NAMALWA (cell line): ENCODE measurements around the gene SERINC2.
"Not testable (repeated sequence)": the region's sequence is repeated elsewhere in the genome, so short reads cannot be mapped to it uniquely, and the experiment has no call there.

Experiments used
- DNase-seq: peaks from one replicate; pipeline ENCODE4 v3.0.0-alpha.2; 2015; ENCODE audit warnings: low spot score

Gene SERINC2

DNA sequence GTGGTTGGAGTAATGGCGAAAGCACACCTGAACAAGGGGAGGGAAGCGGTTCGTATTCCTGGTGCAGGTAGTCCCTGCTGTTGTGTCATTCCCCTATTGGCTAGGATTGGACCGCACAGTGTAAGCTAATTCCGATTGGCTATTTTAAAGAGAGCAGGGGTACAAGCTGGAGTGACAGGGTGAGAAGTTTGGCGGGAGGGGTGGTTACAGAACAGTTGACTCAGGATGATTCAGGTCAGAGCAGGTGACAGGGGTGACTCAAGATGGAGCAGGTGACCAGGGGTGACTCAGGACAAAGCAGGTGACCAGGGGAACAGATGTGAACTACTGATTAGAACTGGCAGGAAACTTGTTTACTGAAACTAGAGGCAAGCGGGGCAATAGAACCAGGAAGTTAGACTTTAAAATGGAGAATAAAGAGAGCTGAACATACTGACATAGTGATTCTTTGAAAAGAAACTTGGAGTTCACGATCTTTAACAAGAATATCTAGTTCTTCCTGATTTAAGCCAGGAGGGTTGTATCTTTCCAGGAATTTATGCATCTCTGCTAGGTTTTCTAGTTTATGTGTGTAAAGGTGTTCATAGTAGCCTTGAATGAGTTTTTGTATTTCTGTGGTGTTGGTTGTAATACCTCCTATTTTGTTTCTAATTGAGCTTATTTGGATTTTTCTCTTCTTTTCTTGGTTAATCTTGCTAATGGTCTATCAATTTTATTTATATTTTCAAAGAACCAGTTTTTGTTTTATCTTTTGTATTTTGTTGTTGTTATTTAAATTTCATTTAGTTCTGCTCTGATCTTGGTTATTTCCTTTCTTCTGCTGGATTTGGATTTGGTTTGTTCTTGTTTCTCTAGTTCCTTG lies 58.7 kb downstream of the SERINC2 start:
- DNase-seq = peak; percentile 17

DNA sequence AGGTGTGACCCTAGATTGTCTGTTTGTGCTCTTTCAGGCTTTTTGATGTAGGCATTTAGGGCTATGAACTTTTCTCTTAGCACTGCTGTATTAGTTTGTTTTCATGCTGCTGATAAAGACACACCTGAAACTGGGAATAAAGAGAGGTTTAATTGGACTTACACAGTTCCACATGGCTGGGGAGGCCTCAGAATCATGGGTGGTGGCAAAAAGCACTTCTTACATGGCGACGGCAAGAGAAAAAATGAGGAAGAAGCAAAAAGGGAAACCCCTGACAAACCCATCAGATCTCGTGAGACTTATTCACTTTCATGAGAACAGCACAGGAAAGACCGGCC lies 59.3 kb downstream of the SERINC2 start:
- DNase-seq = peak; percentile 54

DNA sequence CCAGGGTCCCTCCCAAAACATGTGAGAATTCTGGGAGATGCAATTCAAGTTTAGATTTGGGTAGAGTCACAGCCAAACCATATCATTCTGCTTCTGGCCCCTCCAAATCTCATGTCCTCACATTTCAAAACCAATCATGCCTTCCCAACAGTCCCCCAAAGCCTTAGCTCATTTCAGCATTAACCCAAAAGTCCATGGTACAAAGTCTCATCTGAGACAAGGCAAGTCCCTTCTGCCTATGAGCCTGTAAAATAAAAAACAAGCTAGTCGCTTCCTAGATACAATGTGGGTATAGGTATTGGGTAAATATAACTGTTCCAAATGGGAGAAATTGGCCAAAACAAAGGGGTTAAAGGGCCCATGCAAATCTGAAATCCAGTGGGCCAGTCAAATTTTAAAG lies 59.7 kb downstream of the SERINC2 start:
- DNase-seq = not testable (repeated sequence)

DNA sequence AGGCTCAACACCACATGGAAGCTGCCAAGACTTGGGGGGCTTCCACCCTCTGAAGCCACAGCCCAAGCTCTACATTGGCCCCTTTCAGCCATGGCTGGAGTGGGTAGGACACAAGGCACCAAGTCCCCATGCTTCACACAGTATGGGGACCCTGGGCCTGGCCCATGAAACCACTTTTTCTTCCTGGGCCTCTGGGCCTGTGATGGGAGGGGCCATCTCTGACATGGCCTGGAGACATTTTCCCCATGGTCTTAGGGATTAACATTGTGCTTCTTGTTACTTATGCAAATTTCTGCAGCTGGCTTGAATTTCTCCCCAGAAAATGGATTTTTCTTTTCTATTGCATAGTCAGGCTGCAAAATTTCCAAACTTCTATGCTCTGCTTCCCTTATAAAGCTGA lies 60.5 kb downstream of the SERINC2 start:
- DNase-seq = not testable (repeated sequence)

DNA sequence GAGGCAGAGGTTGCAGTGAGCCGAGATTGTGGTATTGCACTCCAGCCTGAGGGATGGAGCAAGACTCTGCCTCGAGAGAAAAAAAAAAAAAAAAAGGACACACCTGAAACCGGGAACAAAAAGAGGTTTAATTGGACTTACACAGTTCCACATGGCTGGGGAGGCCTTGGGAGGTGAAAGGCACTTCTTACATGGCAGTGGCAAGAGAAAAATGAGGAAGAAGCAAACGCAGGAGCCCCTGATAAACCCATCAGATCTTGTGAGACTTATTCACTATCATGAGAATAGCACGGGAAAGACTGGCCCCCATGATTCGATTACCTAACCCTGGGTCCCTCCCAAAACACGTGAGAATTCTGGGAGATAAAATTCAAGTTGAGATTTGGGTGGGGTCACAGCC lies 61.6 kb downstream of the SERINC2 start:
- not testable (repeated sequence) for DNase-seq

DNA sequence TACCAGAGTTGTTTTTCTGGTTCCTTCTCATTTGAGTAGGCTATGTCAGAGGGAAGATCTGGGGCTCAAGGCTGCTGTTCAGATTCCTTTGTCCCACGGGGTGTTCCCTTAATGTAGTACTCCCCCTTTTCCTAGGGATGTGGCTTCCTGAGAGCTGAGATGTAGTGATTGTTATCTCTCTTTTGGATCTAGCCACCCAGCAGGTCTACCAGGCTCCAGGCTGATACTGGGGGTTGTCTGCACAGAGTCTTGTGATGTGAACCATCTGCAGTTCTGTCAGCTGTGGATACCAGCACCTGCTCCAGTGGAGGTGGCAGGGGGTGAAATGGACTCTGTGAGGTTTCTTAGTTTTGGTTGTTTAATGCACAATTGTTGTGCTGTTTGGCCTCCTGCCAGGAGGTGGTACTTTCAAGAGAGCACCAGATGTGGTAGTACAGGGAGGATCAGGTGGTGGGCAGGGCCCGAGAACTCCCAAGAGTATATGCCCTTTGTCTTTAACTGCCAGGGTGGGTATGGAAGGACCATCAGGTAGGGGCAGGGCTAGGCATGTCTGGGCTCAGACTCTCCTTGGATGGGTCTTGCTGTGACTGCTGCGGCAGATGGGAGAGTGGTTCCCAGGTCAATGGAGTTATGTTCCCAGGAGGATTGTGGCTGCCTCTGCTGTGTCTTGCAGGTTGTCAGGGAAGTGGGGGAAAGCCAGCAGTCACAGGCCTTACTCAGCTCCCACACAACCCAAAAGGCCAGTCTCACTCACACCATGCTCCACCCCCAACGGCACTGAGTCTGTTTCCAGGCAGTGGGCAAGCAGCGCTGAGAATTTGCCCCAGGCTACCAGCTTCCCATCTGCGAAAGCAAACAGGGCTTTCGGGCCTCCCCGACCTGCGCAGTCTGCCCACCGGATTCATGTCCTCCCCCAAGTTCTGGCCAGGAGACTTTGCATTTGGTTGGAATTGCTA lies 64.2 kb downstream of the SERINC2 start:
- peak; percentile 92 for DNase-seq

DNA sequence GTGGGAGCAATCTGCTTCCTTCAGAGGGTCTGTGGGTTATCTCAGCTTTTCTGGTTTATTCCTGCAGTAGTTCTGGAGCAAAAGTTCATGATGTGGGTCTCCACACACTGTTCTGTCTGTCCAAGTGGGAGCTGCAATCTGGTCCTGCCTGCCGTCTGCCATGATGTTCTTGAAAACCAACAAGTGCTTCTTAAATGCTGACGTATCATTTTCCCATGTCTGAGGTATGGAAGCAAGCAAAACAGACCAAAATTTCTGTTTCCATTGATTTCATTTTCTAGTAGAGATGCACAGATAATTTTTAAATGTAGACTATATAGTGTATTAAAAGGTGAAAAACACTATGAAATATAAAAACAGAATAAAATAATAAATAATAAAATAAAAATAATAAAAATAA lies 65.2 kb downstream of the SERINC2 start:
- DNase-seq = no peak

DNA sequence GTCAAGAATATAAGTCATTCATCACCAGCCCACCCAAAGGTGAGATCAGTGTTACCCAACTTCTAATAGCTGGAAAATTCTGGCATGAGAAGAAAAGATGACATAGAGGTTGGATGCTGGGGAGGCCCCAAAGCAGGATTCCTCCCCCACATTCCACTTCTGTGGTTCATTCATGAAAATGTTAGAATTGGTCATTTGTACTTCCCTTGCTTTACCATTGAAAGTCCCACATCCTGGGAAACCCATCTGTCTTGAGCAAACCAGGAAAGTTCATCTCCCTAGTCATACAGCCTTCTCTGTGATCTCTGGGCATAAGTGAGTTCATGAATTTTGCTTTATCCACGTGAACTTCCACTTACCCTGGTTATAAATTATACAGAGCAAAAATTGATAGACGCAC lies 66.8 kb downstream of the SERINC2 start:
- no peak for DNase-seq

DNA sequence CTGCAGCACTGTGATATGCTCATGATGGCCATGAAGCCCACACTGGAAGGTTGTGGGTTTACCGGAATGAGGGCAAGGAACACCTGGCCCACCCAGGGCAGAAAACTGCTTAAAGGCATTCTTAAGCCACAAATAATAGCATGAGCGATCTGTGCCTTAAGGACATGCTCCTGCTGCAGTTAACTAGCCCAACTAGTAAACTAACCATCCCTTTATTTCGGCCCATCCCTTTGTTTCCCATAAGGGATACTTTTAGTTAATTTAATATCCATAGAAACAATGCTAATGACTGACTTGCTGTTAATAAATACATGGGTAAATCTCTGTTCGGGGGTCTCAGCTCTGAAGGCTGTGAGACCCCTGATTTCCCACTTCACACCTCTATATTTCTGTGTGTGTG lies 67.4 kb downstream of the SERINC2 start:
- DNase-seq = not testable (repeated sequence)

DNA sequence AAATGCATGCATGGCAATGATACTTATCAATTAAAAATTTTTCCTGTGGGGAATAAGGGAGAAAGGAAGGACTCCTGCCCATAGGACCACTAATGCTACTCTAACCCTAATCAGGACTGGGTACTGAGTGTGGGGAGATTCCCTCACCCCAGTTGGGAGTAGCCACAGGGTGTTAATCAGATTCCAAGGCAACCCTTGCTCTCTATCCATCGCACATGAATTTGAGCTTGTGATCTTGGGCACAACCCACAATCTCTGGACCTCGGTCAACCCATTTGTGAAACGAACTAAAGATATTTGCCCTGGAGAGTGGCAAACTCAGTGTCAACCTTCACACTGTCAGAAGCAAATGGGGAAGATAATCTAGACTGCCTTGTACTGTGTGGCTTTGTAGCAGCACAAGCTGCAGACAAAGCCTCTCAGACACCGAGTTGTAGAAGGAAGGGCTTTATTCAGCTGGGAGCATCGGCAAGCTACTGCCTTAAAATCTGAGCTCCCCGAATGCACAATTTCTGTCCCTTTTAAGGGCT lies 69.5 kb downstream of the SERINC2 start:
- DNase-seq = peak; percentile 33

DNA sequence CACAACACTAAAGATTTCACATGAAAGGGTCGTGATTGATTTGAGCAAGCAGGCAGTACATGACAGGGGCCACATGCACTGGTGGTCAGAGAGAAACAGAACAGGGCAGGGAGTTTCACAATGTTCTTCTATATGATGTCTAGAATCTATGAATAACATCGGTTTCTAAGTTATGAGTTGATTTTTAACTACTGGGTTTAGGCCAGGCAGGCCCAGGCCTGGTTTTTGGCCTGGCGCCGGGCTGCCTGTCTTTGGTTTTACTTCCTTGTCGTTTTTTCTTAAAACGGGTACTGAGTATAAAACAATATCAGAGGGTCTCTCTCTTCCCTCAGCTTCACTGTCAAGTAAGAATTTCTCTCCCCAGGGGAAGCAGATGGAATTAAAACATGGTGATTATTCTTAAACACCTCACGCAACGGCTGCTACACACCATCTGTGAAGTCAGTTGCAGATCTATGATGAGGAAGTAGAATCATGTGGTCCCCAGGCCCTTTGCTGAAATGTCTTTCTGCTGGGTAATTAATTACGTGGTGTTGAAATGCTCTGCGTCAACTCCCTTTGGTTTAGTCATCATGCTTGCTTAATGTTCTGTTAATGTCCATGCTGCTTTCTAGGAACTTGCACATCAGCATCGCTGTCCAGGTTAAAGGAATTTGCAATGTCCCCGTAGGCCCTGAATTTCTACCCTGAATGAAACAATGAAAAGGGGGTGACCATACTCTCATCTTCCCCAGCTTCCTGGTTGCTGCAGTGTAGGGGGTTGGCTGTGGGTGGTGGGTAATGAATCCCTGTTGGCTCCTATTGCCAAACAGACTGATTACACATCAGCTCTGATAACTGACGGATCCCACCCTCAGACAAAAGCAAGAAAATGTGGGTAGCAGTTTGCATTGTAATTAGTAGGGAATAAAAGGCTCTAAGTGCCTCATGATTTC lies 70.3 kb downstream of the SERINC2 start:
- peak; percentile 87 for DNase-seq
